ENCODE measurements around the gene SPATS2L.
"Not testable (repeated sequence)": the region's sequence is repeated elsewhere in the genome, so short reads cannot be mapped to it uniquely, and the experiment has no call there.

Gene SPATS2L

DNA sequence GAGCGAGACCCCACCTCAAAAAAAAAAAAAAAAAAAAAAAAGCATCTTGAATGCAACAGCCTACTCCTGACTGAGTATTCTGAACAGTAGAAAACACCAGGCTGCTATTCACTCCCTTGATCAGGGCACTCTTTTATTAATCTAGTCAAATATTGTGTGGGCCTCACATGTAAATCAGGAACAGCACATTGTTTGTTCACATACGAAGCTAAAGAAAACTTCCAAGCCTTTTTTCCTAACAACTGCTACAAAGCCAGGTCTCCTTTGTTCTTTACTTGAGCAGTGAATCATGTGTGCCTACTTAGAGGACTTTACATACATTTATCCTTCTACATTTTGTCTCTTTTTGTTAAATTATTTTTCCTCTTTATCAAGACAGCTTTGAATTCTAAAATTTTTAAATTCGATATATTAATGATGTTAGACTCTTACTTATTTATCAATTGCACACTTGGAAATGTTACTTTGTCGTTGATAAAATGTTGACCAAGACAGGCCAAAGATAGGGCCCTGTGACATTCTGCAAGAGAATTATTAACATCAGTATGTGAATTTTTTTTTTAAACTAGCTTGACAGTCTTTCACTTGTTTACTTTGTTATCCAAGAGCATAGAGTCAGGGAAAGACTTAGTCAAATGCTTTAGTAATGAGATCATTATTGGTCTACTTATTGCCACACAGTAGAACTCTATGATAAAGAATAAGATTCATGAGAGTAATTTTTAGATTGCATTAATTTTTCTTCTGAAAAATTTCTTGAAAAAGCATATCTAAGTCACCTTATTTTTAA lies 13.2 kb downstream of the SPATS2L start:
- no peak for DNase-seq (ENCODE audit: low read depth in 1 of 2, low spot score in 1 of 2)

- DNase-seq (ENCODE audit: low read depth in 1 of 2, low spot score in 1 of 2), result no peak
Observed at GRCh38 chr2:200320344-200320743, 13.9 kb downstream of the SPATS2L start.

GRCh38 chr2:200320991-200321390 lies 14.5 kb downstream of the SPATS2L start:
- no peak for DNase-seq (ENCODE audit: low read depth in 1 of 2, low spot score in 1 of 2)

DNA sequence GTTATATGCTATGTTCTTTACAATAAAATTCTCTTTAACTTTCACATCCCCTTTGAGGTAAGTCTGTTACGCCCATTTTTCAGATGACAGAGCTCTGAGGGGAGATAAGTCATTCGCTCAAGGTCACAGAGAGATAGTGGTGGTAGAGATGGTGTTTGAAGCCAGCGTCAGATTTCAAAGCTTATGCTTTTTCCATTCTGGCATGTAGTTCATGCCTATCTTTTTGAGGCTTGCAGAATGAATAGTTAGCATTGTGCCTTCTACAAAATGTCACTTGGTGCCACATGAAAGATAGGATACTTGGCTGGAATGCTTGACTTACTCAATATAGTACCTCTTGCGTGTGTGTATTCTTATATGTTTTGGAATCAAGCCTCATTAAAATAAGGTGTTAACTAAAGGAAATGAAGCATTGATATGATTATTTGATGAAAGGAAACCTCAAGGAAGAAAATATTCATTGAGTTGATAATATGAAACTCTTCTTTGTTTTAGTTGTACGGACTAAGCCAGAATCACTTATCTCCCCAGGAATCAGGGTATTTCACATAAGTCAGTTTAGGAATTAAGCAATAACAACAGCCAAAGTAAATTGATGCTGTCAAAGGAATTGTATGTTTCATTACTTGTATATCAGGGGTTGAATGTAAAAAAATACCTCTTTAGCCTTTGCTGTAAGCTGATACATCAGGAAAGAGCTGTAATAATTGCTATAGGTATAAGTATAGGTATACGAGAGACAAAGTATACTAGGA lies 15.5 kb downstream of the SPATS2L start:
- no peak for DNase-seq (ENCODE audit: low read depth in 1 of 2, low spot score in 1 of 2)

DNA sequence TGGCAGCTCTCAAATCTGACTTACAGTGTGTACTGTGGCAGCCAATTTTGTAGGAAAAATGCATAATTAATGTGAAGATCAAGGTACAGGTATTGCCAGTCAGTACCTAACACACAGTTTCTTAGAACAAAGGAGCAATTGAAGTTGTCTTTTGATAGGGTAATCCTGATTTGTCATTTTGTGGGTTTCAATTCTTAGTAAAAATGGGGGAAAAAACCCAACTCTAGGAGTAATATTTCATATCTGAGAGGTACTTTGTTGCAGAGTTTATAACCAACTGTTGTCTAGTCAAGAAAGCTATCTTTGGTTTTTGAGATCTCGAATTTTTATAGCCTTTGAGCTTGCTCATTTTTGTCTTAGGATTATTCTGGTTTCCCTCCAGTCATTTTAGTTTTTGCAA lies 16.1 kb downstream of the SPATS2L start:
- no peak for DNase-seq (ENCODE audit: low read depth in 1 of 2, low spot score in 1 of 2)

- DNase-seq (ENCODE audit: low read depth in 1 of 2, low spot score in 1 of 2), result no peak
Observed at GRCh38 chr2:200324362-200324761, 17.9 kb downstream of the SPATS2L start.

- no peak for DNase-seq (ENCODE audit: low read depth in 1 of 2, low spot score in 1 of 2)
Observed at GRCh38 chr2:200329384-200329783, 22.9 kb downstream of the SPATS2L start.

- DNase-seq (ENCODE audit: low read depth in 1 of 2, low spot score in 1 of 2), result no peak
Observed at GRCh38 chr2:200329798-200330197, 23.3 kb downstream of the SPATS2L start.

GRCh38 chr2:200330351-200331060 lies 24.0 kb downstream of the SPATS2L start:
- DNase-seq (ENCODE audit: low read depth in 1 of 2, low spot score in 1 of 2), result no peak

DNA sequence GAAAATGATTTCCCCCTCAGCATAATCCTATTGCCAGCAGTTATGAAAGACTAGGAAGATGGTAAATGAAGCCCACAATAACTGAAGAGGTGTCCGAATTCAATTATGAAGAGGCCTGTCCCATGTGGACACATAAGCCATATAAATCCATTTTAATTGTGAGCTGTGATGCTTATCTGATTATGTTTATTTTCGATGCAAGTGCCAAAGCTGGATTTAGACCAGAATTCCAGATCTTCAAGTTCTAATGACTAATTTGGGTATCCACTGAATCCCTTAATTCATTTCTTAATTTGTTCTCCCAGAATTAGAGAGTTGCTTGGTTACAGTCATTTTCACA lies 24.5 kb downstream of the SPATS2L start:
- no peak for DNase-seq (ENCODE audit: low read depth in 1 of 2, low spot score in 1 of 2)

DNA sequence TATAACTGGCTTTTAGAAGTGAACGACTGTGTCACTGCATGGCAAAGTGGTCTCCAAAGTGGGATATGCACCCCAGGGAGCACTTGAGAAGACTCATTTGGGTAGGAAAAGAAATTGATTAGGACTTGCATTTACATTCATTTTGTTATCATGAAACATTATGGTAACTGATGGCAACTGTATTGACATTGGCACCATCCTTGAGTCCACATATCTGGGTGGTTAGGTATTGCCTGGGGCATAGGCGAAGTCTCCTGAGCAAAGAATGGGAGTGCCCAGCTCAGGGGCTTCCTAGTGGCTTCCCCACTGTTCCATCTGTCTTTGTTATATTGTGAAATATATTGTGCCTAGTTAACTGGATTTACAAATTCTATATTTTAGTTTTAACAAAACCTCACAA lies 29.2 kb downstream of the SPATS2L start:
- DNase-seq (ENCODE audit: low read depth in 1 of 2, low spot score in 1 of 2), result no peak

DNA sequence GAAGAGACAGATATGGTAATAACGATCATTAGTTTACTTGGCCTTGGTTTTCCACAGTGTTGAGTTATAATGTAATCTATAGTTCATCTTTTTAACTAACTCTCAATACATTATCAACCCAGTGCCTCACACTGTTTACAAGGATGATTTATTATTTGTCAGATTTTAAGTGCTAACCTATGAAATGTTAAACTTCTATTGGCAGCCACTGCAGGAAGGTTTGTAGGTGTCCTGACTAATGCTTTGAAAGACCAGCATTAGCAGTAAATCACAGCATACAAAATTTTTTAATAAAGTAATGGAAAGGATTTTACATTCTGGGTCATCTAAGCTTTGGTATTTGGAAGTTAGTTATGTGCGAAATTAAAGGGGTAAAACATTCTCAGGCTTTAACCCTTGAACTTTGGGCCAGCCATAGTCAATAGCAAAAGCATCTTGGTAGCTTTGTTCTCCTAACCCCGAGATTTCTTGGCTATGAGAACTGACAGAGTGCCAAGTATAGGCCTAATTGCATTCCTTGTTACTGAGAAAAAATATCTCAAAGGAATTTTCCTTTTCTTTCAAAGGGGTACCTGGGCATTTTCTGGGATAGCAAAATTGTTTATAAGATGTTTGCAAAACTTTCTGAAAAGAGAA lies 30.6 kb downstream of the SPATS2L start:
- DNase-seq (ENCODE audit: low read depth in 1 of 2, low spot score in 1 of 2), result no peak

DNA sequence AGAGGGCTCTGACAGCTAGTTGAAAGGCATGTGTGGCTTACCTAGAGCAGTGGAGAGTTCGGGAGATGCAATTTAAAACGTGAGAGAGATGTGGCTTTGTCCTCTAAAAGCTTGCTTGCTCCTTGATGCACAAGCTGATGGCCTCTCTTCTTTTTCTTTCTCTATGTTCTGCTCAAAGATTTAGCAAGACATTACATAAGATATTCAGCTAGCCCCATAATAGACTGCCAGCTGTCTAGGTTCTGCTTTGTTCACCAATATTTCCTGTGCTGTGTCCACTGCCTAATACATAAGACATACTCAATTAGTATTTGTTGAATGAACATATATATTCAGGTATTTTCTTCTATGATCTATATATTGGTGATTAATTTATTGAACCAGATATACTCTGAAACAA lies 31.1 kb downstream of the SPATS2L start:
- DNase-seq (ENCODE audit: low read depth in 1 of 2, low spot score in 1 of 2), result no peak

DNA sequence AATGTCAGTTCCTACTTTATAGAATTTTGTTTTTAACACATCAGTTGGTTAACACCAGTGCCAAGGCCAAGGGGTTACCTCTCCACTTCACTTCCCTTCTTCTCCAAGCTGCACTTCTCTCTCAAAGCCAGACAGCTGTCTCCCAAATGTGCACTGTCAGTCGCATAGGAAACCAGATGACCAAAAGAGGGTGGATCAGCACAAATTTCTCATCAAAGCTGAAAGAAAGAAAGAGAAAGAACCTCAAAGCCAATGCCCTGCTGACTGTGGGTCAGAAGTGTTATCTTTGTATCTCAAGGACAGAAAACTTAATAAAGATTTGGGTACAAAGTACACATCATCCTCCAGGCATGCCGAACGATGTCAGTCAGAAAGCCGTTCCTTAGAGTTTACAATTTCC lies 32.2 kb downstream of the SPATS2L start:
- DNase-seq (ENCODE audit: low read depth in 1 of 2, low spot score in 1 of 2), result no peak

DNA sequence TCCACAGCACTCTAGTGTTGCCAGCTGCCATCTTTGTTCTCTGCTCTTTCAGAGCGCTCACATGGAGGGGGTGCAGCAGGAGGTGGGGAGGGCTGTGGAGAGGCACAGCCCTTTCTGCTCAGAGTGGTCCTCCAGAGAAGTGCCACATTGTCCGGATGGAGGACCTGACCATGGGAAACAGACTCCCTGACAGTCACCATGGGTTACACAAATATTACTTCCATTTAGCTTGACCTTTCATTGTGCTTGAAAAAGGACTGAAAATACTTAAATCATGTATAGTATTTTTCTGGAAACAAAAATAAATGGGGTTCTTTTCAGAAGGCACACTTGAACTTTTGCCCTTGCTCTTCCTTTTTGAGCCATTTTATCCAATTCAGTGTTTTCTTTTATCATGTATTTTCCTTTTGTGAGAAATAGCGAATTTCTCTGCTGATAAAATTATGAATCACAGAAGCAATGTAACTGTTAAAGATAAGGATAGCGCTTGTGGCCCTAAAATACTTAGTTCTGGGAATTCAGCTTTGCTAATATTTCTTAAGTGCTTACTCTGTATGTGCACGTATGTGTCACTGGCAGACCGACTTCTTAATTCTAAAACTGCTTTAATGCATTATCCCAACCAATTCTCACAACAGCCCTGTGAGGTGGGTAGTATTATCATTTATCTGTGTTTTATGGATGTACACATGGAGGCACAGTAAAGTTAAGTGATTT lies 34.2 kb downstream of the SPATS2L start:
- DNase-seq (ENCODE audit: low read depth in 1 of 2, low spot score in 1 of 2), result no peak

DNA sequence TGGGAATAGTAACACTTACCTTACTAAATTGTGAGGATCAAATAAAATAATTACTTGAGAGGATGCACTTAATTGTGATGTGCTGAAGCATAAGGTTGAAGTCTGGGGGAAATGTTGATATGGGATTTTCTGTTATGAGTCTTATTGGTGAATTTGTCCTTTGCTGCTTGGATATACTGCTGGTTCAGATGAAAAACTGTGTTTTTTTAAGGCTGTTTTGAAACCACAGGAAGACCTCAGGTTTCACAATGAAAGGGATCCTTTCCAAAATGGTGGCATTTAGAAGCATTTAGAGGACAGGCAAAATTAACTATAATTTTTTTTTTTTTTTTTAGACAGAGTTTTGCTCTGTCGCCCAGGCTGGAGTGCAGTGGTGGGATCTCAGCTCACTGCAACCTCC lies 34.9 kb downstream of the SPATS2L start:
- no peak for DNase-seq (ENCODE audit: low read depth in 1 of 2, low spot score in 1 of 2)

DNA sequence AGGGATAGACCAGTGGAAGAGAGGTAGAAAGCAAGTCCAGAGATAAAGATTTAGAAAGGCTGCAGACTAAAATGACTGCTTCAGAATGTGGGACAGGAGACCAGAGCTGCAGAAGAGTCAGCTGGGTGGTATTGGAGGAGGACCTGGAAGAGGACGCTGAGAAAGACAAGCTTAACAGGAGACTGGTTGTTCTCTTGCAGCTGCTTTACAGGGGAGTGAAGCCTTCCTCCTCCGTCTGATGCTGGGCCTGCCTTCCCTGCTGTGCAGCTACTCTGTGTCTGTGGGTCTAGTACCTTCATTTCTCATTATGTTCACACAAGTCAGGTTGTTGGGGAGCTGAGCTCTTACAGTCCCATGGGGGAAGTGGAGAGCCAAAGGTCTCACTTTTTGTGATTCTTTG lies 35.7 kb downstream of the SPATS2L start:
- no peak for DNase-seq (ENCODE audit: low read depth in 1 of 2, low spot score in 1 of 2)

DNA sequence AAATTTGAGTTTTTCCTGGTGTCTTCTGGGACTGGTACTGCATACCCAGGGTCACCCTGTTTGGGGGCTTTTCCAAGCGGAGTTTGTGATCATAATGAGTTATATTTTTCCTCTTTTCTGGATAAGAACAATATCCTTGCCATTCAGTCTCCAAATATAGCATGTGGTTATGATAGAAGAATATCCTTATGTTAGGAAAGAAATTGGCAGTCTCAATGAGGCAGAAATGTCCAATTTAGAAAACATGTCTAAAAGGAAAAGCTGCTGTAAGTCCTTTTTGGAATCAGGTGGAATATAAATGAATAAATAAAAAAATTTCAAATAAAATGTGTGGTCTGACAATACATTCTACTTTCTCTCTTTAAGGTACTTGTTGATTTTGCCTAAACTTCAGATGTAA lies 36.2 kb downstream of the SPATS2L start:
- no peak for DNase-seq (ENCODE audit: low read depth in 1 of 2, low spot score in 1 of 2)

DNA sequence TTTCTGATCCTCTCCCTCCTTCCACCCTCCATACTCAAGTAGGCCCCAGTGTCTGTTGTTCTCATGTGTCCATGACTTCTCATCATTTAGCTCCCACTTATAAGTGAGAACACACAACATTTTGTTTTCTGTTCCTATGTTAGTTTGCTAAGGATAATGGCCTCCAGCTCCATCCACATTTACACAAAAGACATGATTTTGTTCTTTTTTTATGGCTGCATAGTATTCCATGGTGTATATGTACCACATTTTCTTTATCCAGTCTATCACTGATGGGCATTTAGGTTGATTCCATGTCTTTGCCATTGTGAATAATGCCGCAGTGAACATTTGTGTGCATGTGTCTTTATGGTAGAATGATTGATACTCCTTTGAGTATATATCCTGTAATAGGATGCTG lies 37.7 kb downstream of the SPATS2L start:
- DNase-seq (ENCODE audit: low read depth in 1 of 2, low spot score in 1 of 2), result not testable (repeated sequence)

DNA sequence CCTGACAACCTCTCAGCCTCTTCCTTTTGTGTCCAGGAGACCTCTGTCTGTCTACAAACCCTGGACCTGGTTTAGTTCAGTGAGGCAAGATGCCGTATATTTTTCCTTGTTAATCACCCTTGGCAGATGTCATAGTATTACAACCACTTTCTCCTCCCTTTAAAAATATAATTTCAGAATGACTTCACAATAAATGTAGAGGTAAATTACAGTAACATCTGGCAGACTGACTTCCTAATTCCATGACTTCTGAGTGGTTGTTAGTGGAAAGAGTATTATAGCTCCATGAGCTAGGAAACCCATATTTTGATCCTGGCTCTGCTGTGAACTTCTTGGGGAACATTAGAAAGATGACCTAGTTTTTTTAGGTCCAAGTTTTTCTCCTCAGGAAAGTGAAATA lies 39.5 kb downstream of the SPATS2L start:
- no peak for DNase-seq (ENCODE audit: low read depth in 1 of 2, low spot score in 1 of 2)

GRCh38 chr2:200347301-200347700 lies 40.8 kb downstream of the SPATS2L start:
- no peak for DNase-seq (ENCODE audit: low read depth in 1 of 2, low spot score in 1 of 2)

Data from stimulated activated CD4-positive, alpha-beta T cell treated with anti-CD3 and anti-CD28 coated beads, Interleukin-15, amount 100 ng/mL, for 1 hour (primary cell).